Esophagus muscularis mucosa (tissue), 4 donors: Measurements from ENCODE around the gene DVL1. TPM values are rescaled to one million over a fixed set of nuclear protein-coding genes. Genes with fewer than 3 reads are reported as not detected.
"Not testable (repeated sequence)": the region's sequence is repeated elsewhere in the genome, so short reads cannot be mapped to it uniquely, and the experiment has no call there.

Experiments
- DNase-seq: peaks from one replicate; pipeline ENCODE4 v3.0.0-alpha.2; 2017; ENCODE audit errors: extremely low spot score
- H3K27ac ChIP-seq, 4 donors: fragments of 200-600 bp; sonication (generic); replicated peaks in 1 of 4; 1 replicate in 3 of 4; 2 replicates in 1 of 4; pipeline ENCODE4 v1.5.1; 2016 to 2019; ENCODE audit warnings: mild to moderate bottlenecking in 1 of 4
- H3K27me3 ChIP-seq, 4 donors: fragments of 200-600 bp; sonication (generic); one replicate each; pipeline versions ENCODE4 v1.5.1 to v1.6.0; 2016 to 2019
- H3K36me3 ChIP-seq, 4 donors: fragments of 200-600 bp; sonication (generic); one replicate each; pipeline ENCODE4 v1.5.1; 2016 to 2019
- H3K4me1 ChIP-seq, 4 donors: fragments of 200-600 bp; sonication (generic); one replicate each; pipeline ENCODE4 v1.5.1; 2016 to 2019
- H3K4me3 ChIP-seq, 4 donors: fragments of 200-600 bp; sonication (generic); 1 replicate in 2 of 4; 2 replicates in 2 of 4; pipeline ENCODE4 v1.5.1; 2016 to 2019; ENCODE audit warnings: mild to moderate bottlenecking in 4 of 4, moderate library complexity in 1 of 4
- H3K9me3 ChIP-seq, 4 donors: fragments of 200-600 bp; sonication (generic); 1 replicate in 3 of 4; 2 replicates in 1 of 4; pipeline ENCODE4 v1.5.1; 2016 to 2019
- CTCF ChIP-seq, 3 experiments: fragments of 200-600 bp in 2 of 3; fragments of 450-650 bp in 1 of 3; sonication (generic) in 2 of 3; IDR thresholded peaks; one replicate each; pipeline ENCODE4 v1.5.1; 2017 to 2019; ENCODE audit warnings: antibody characterized with exemption in 3 of 3, mild to moderate bottlenecking in 2 of 3, moderate library complexity in 1 of 3
- EP300 ChIP-seq: sonication (generic); formaldehyde crosslinking; IDR thresholded peaks from one replicate; pipeline ENCODE4 v1.6.1; 2017; ENCODE audit warnings: antibody characterized with exemption
- POLR2A ChIP-seq: fragments of 450-650 bp; IDR thresholded peaks from one replicate; pipeline ENCODE4 v1.6.1; 2017; ENCODE audit warnings: antibody characterized with exemption, moderate library complexity, mild to moderate bottlenecking, low read depth
- POLR2AphosphoS5 ChIP-seq, 2 donors: sonication (generic); formaldehyde crosslinking; IDR thresholded peaks; one replicate each; pipeline ENCODE4 v1.6.1; 2017; ENCODE audit warnings: antibody characterized with exemption in 2 of 2
- WGBS: methylation state at CpG from one replicate; pipeline ENCODE4 v1.1.5; 2018; 5-methylcytosine and 5-hydroxymethylcytosine counted together
- intact Hi-C: fragments of 100-400 bp; cut with DNase I; formaldehyde crosslinking; loops from one replicate; pipeline ENCODE4 v1.15.1; 2023
- total RNA-seq, 4 donors: library from RNA; depleted of rRNA; stranded (reverse); fragments of >200 nt; gene quantifications; one replicate each; pipeline versions ENCODE4 v1.1.0 to v1.2.1, GENCODE V29; 2016

DVL1 gene
- total RNA-seq, 4 donors from 2014 or later: 66.9 to 141 (median 114) TPM

GRCh38 chr1:1388078-1388472 is 38.9 kb upstream of the DVL1 start:
- Histone ChIP-seq H3K9me3 (no peaks in the 10 kb centered on the region), H3K27me3 (no peaks in the 10 kb centered on the region), H3K36me3 (peaks cover 76 to 87% (median 85%) of the 10 kb centered on the region in 4 donors), H3K27ac (no peak overlapping the region), H3K4me3 (no peak overlapping the region), H3K4me1 (peaks cover 0 to 6% (median 0%) of the 10 kb centered on the region in 4 donors)
- TF ChIP-seq POLR2A (no peak), CTCF (IDR thresholded peaks at IDR 0.05) (no peak), POLR2AphosphoS5 (IDR thresholded peaks at IDR 0.05) (no peak)
- no peak for DNase-seq
- intact Hi-C loops: no loop called here
- WGBS: 97% methylated on average over 16 of the region's 16 CpGs

GRCh38 chr1:1387098-1388077 is 38.2 kb upstream of the DVL1 start:
- DNase-seq: no peak
- Histone ChIP-seq H3K36me3 (peaks cover 69 to 80% (median 78%) of the 10 kb centered on the region in 4 donors), H3K9me3 (no peaks in the 10 kb centered on the region), H3K27ac (no peak overlapping the region), H3K4me3 (no peak overlapping the region), H3K27me3 (no peaks in the 10 kb centered on the region), H3K4me1 (peaks cover 0 to 6% (median 0%) of the 10 kb centered on the region in 4 donors)
- no peak for TF ChIP-seq POLR2AphosphoS5 (IDR thresholded peaks at IDR 0.05)
- WGBS: 95% methylated on average over 48 of the region's 50 CpGs
- intact Hi-C loops: no loop called here

- TF ChIP-seq POLR2AphosphoS5 (IDR thresholded peaks at IDR 0.05): no peak
- no peak for TF ChIP-seq EP300
- no peak for TF ChIP-seq POLR2A
- no peak for TF ChIP-seq CTCF (IDR thresholded peaks at IDR 0.05)
- 85% methylated on average over 7 of the region's 8 CpGs for WGBS
- H3K4me3 ChIP-seq: no peak overlapping the region
- H3K27me3 ChIP-seq: no peaks in the 10 kb centered on the region
- H3K27ac ChIP-seq: no peak overlapping the region
- peaks cover 60 to 75% (median 74%) of the 10 kb centered on the region in 4 donors for H3K36me3 ChIP-seq
- intact Hi-C loops: no loop called here
- peaks cover 0 to under 1% (median 0%) of the 10 kb centered on the region in 4 donors for H3K4me1 ChIP-seq
- no peaks in the 10 kb centered on the region for H3K9me3 ChIP-seq
- no peak for DNase-seq
These were observed 36.7 kb upstream of the DVL1 start for GRCh38 chr1:1385931-1386330.

- H3K4me1 ChIP-seq, intact Hi-C loops, H3K9me3 ChIP-seq, DNase-seq, H3K27ac ChIP-seq, H3K4me3 ChIP-seq, H3K27me3 ChIP-seq: not testable (repeated sequence)
- H3K36me3 ChIP-seq: peaks cover 54 to 73% (median 69%) of the 10 kb centered on the region in 4 donors
- 92% methylated on average over 26 of the region's 29 CpGs for WGBS
These were observed 36.1 kb upstream of the DVL1 start for GRCh38 chr1:1385339-1385738.

- Histone ChIP-seq H3K9me3 (no peaks in the 10 kb centered on the region), H3K27me3 (no peaks in the 10 kb centered on the region), H3K36me3 (peaks cover 14 to 34% (median 28%) of the 10 kb centered on the region in 4 donors), H3K4me1 (peaks cover 0 to 1% (median under 1%) of the 10 kb centered on the region in 4 donors), H3K27ac (no peak overlapping the region), H3K4me3 (no peak overlapping the region)
- intact Hi-C loops: no loop called here
- TF ChIP-seq EP300: no peak
- TF ChIP-seq POLR2A: no peak
- no peak for TF ChIP-seq POLR2AphosphoS5 (IDR thresholded peaks at IDR 0.05)
- TF ChIP-seq CTCF (IDR thresholded peaks at IDR 0.05): no peak
- no peak for DNase-seq
- 100% methylated on average over 3 of the region's 8 CpGs for WGBS
These were observed 32.1 kb upstream of the DVL1 start for GRCh38 chr1:1381294-1381693.
